Measurements from ENCODE around the gene TMEM217. TPM values are rescaled to one million over a fixed set of nuclear protein-coding genes. Genes with fewer than 3 reads are reported as not detected.

TMEM217 gene
- total RNA-seq, 1 donor from 2014 or later, result 1.0 TPM

- DNase-seq (ENCODE audit: low spot score), result no peak
- intact Hi-C loops (cut with DNase I), result loop anchor here (2.0 to 10.0 kb wide), 5 partner anchors 34 to 409 kb away; partner anchors contain the start of gene C6orf89
These were observed 84.3 kb downstream of the TMEM217 start for GRCh38 chr6:37173493-37174195.

- DNase-seq (ENCODE audit: low spot score), result no peak
- intact Hi-C loops (cut with DNase I), result loop anchor here (1.0 to 10.0 kb wide), 6 partner anchors 34 to 408 kb away; partner anchors contain the start of gene C6orf89
These were observed 84.9 kb downstream of the TMEM217 start for GRCh38 chr6:37172912-37173492.

GRCh38 chr6:37171970-37172812, 85.8 kb downstream of the TMEM217 start:
- peak; percentile 92 for DNase-seq (ENCODE audit: low spot score)
- intact Hi-C loops (cut with DNase I), result loop anchor here (1.0 to 10.0 kb wide), 8 partner anchors 35 to 407 kb away; partner anchors contain the start of gene C6orf89

- DNase-seq (ENCODE audit: low spot score), result peak; percentile 85
- intact Hi-C loops (cut with DNase I), result loop anchor here (2.0 to 10.0 kb wide), 5 partner anchors 35 to 407 kb away; partner anchors contain the start of gene C6orf89
These were observed 86.6 kb downstream of the TMEM217 start for GRCh38 chr6:37171201-37171969.

DNA sequence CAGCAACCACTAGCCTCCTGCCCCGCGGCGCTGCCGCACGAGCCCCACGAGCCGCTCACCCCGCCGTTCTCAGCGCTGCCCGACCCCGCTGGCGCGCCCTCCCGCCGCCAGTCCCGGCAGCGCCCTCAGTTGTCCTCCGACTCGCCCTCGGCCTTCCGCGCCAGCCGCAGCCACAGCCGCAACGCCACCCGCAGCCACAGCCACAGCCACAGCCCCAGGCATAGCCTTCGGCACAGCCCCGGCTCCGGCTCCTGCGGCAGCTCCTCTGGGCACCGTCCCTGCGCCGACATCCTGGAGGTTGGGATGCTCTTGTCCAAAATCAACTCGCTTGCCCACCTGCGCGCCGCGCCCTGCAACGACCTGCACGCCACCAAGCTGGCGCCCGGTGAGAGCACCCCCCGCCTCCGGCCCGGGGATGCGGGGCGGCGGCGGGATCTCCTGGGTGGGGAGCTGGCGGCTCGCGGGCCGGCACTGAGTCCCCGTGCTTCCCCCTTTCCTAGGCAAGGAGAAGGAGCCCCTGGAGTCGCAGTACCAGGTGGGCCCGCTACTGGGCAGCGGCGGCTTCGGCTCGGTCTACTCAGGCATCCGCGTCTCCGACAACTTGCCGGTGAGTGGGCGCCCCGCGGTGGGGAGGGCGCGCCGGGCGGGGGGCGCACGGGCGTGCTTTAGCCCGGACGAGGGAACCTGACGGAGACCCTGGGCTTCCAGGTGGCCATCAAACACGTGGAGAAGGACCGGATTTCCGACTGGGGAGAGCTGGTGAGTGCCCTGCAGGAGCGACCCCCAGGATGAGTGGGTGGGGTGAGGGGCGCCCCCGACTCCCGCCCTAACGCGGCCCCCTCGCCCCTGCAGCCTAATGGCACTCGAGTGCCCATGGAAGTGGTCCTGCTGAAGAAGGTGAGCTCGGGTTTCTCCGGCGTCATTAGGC, 87.4 kb downstream of the TMEM217 start:
- peak; percentile 80 for DNase-seq (ENCODE audit: low spot score)

DNA sequence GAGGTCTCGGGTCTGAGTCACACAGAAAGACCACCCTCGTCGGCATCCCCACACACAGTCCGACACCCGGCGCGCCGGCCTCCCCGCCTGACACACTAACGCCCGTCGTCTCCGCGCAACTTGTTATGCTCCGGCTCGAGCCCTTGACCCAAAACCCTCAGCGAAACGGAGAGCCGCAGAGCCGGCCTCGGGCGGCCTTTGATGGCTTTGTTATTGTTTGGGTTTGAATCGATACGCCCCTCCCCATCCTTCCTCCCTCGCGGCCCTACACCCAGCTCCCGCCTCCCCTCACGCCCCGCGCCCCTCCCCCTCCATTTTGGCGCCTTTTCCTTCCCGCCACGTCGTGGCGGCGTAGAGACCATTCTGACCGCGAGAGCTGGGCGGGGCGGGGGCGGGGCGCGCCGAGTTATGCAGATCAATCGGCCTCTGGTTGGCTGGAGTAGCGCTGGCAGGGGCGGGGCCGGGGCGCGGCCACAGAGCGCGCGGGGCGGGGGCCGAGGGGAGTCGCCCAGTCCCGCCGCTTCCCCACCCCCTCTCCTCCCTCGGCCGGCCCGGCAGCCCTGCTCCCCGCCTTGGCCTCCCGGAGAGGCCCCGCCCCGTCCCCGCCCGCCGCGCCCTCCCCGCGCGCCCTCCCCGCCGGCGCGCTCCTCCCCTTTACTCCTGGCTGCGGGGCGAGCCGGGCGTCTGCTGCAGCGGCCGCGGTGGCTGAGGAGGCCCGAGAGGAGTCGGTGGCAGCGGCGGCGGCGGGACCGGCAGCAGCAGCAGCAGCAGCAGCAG, 88.3 kb downstream of the TMEM217 start, which contains the start of gene PIM1:
PIM1 (plus strand) TSS at position 657 of the 777 bp plus-strand sequence. CDS start 424 bp downstream, outside the sequence.
- DNase-seq (ENCODE audit: low spot score), result peak; percentile 100
- intact Hi-C loops (cut with DNase I), result loop anchor here (2.0 to 10.0 kb wide), 5 partner anchors 33 to 405 kb away; partner anchors contain the start of gene C6orf89

More for the DNA sequence above, 87.4 kb downstream of the TMEM217 start:
- intact Hi-C loops (cut with DNase I), result loop anchor here (2.0 to 10.0 kb wide), 5 partner anchors 34 to 406 kb away; partner anchors contain the start of gene C6orf89

- intact Hi-C loops (cut with DNase I), result no loop called here
- no peak for DNase-seq (ENCODE audit: low spot score)
These were observed 89.0 kb downstream of the TMEM217 start for GRCh38 chr6:37168811-37169495.

GRCh38 chr6:37168163-37168758, 89.7 kb downstream of the TMEM217 start:
- intact Hi-C loops (cut with DNase I), result no loop called here
- no peak for DNase-seq (ENCODE audit: low spot score)

DNA sequence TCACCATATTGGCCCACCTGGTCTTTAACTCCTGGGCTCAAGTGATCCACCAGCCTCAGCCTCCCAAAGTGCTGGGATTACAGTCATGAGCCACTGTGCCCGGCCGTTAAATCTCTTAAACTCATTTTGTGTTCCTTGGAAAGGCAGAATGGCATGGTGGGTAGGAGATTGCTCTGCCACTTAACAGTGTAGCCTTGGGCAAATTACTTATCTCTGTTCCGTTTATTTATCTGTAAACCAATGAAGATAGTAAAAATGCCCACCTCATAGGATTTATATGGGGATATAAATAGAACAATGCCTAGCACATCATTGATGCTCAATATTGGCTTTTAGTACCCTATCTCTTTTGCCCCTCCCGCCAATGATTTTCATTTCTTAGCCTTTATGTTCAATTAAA, 95.2 kb downstream of the TMEM217 start:
- intact Hi-C loops (cut with DNase I), result no loop called here
- DNase-seq (ENCODE audit: low spot score), result no peak

Other genes with a start within 250 kb of the TMEM217 start
- gene PIM1, start 88.0 kb downstream of the TMEM217 start, total RNA-seq, result 16.6 TPM
- 9.1 TPM for gene TBC1D22B, start 372 bp downstream of the TMEM217 start, total RNA-seq
- gene RNF8, start 95.8 kb upstream of the TMEM217 start, total RNA-seq, result 13.2 TPM
- gene CMTR1, start 175.1 kb upstream of the TMEM217 start, total RNA-seq, result 30.4 TPM
- gene CCDC167, start 241.7 kb upstream of the TMEM217 start, total RNA-seq, result 28.0 TPM